DMS 273 (cell line): ENCODE results near the gene ZFP1.
"Not testable (repeated sequence)": the region's sequence is repeated elsewhere in the genome, so short reads cannot be mapped to it uniquely, and the experiment has no call there.

Source experiments
- DNase-seq: peaks from one replicate; lab custom pipeline; 2025; ENCODE audit not compliant: unreplicated experiment; lab: John Stamatoyannopoulos, UW

The ZFP1 gene

DNA sequence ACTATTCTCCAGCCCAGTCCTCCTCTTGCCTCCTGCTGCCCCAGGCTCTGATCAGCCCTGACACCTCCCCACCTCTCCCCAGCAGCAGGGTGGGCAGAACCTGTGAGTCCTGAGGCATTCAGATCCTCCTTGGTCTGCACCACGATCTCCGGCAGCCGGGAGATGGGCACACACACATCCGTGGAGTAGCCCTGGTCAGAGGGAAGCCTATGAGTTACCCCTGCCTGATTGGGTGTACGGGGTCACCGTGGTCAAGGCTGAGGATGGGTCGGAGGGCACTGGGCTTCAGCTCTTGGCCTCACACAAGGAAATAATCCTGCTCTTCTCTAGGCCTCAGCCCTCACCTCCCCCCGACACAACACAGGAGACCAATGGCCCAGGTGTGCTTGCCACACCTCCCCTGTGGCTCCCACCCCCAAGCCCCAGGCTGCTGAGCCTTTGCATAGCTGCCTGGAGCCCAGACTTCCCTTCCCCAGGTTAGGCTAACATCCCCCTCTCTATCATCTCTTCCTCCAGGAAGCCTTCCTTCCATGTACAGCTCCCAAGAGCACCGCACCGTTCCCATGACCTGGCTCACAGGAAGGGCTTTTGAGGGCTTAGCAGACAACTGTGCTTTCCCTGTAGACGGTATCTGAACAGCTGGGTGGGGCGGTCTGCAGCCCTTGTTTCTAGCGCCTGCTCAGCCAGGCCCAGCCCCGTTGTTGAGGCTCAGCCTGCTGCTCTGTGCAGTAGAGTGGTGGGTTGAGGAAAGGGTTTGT, 35.4 kb upstream of the ZFP1 start:
- peak; percentile 64 for DNase-seq

DNA sequence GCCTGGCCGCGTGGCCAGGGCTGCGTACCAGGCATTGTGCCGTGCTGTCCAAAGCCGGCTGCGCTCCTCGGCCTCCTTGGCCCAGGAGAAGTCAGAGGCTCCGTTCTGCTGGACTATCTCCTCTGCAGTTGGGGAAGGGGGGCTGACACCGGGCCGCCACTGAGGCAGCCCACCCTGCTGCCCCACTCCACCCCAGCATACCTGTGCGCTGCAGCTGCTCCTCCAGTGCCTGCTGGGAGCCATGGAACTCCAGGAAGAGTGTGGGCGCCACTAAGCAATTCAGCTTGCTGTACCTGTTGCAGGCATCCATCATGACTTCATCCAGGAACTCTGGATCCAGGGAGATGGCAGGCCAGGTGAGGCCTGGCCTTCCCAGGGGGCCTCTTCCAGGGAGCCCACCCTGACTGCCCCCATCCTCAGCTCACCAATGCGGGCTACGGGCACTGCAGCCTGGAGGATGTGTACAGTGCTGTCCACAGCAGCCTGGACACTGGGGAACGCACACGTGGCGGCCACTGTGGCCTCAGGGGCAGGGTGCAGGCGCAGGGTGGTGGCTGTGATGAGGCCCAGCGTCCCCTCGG, 34.7 kb upstream of the ZFP1 start:
- DNase-seq, result no peak

DNA sequence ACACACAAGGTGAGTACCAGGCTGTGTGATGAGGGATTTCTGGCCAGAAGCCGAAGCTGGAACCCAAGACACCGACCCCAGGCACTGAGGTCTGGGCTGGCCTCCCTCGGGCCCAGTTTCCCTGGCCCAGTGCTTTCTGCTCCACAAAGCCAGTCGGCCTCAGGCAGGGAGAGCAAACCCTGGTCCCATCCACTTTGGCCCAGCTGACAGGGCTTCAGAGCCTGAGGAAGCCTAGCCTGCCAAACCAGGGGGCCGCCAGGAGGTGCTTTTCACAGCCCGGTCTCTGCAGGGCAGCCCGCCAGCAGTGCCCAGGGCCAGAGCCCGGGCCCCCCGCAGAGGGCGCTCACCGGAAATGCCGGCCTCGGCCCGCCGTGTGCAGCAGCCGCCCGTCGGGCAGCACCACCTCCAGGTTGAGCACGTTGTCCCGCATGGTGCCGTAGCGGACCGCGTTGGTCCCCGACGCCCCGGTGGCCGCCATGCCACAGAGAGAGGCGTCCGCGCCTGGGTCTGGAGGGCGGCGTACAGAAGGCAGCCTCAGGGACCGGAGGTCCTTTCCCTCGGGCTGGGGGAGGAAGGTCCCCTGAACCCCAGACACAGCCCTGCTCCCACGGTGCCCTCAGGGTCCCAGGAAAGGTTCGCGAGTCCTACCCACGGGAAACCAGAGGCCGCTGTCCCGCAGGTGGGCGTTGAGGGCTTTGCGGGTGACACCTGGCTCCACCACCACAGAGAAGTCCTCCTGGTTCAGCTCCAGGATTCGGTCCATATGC, 34.0 kb upstream of the ZFP1 start:
- DNase-seq, result peak; percentile 22

DNA sequence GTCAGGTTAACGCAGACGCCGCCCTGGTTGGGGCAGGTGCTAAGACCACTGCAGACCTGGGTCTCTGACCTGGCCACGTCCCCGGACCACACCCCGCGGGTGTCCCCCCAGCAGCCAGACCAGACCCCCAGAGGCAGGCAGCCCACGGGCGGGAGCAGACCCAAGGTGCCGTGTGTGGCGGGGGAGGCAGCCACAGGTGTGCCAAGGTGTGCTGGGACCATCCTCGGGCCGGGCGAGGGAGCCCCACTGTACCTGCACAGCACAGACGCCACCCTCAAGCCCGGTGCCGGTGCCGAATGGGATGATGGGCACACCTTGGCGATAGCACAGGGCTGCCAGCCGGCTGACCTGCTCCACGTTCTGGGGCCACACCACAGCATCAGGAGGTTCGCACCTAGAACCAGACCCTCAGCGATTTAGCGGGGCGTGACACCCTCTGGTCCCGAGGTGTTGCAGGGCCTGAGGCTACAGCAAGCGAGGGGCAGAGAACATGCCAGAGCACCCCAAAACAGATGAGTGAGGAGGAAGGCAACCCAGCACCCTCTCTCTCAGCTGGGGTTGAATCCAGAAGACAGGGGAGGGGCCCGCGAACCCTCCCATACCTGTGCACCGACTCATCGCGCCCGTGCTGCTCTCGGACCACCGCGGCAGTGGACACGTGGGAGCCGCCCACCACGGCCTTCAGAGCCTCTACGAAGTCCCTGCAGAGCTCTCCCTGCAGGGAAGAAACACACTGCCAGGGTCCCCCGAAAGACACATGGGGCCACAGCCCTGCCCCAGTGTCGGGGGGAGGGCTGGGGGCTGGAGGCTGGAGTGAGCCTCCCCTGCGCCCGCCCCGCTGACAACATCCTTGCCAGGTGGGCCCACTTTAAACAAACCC, 33.1 kb upstream of the ZFP1 start:
- DNase-seq, result no peak

DNA sequence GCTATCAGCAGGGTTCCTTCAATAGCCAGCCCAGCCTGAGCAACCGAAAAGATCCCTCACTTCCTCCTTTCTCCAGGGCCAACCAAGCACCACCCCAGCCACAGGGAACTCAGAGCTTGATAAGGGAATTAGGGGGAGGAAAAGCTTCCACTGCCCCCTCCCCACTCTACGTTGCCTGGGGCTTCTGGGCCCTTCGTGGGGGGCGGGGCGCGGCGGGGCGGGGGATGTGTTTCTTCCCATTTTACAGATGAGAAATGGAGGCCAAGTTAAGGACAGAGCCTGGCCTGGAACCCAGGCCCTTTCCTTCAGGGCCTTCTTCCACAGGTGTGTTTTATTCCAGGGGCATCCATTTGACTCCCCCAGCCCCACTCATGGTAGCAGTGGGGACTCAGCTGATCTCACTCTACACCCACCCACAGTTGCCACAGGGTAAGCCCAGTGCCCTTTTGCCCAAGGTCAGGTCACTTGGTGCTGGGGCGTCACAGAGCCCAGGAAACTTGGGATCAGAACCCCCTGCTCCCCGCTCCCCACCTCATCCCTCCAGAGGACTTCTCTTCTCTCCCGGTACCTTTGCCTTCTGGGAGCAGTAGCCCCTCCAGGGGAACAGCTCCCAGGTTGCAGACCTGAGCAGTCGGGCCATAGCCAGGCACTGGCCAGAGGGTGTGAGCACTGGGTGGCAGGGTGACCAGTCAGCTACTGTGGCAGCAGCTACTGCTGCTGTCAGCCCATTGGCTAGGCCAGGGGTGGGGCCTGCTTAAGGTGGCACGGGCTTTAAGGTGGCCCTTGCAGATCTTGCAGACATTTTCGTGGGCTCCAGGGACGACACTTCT, 32.0 kb upstream of the ZFP1 start, which contains the start of gene LDHD:
LDHD (minus strand) TSS at position 700 of the 830 bp plus-strand sequence; CDS start at position 640, 60 bp downstream.
- peak; percentile 55 for DNase-seq

DNA sequence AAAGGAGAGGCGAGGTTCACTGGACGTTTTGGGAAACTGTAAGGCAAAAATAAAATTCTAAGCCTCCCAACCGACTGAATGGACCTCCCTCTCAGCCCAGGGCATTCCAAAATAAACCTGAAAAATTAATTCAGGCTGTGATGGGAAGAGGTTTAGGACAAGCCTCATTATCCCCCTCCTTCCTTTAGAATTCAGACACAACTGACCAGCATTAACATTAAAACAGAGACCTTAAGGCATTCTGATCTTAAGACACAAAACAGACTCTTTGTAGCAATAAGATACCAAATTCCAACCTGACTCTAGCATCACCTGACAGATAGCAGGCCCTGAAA, 31.4 kb upstream of the ZFP1 start:
- DNase-seq, result no peak

DNA sequence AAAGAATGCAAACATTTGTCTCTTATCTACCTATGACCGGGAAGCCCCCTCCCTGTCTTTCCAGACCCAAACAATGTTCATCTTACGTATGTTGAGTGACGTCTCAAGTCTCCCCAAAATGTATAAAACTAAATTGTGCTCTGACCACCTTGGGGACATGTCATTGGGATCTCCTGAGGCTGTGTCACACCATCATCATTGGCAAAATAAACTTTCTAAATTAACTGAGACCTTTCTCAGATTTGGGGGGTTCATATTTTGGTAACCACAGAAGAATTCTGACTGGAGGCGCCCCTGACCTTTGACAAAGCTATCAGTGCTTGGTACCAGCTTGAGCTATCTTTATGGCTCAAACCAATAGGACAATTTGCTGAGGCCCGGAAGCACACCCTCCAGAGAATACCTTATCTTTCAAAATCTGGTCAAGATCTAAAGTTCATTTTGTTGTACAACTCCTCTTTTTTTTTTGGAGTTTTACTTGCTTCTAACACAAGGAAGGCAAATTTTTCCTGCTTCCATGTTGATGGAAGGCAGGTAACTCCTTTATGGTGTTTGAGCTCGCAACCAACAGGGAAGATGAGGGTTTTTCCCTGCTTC, 29.3 kb upstream of the ZFP1 start:
- no peak for DNase-seq

DNA sequence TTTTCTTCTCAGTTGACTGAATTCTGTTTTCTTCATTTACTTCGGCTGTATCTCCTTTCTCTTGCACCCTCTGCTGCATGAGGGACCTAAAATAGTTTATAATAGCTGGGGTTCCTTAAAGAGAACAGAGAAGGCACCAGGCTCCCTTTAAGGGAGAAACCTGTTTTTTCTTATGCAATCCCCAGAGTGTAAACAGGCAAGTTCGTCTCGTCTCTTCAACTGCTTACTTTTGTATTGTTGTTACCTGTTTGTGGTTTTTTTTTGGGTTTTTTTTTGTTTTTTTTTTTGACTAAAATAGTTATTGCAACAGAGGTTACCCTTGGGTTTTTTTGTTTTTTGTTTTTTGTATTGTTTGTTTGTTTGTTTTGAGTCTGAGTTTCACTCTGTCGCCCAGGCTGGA, 28.1 kb upstream of the ZFP1 start:
- no peak for DNase-seq

DNA sequence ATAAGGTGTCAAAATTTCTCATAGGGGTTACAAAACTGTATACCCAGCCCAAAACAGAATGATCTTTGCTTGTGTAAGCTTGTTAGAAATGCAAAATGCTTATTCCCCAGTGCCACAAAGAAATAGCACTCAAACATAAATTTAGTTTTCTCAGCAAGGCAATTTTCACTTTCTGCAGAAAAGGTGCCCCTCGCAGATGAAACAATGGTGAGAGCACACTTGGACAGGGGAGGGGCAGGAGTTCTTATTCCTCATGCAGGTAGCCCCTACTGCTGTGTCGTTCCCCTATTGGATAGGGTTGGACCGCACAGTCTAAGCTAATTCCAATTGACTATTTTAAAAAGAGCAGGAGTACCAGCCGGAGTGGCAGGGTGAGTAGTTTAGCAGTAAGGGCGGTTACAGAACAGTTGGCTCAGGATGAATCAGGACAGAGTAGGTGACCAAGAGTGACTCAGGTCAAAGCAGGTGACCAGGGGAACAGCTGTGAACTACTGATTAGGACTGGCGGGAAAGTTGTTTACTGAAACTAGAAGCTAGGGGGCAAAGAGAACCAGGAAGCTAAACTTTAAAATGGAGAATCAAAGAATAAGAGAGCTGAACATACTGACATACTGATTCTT, 26.3 kb upstream of the ZFP1 start:
- no peak for DNase-seq

DNA sequence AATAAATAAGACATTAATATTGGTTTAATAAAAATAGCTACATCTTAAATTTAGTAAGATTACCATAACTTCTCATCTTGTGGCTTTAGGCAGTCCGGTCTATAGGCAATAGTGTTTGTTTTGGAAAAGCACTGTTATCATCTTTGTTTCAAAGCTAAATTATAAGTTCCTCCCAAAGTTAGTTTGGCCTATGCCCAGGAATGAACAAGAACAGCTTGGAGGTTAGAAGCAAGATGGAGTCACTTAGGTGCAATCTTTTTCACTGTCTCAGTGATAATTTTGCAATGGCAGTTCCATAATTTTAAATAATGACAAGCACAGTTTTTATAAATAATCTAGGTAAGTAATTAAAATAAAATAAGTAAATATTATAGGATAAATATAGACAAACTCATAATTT, 25.7 kb upstream of the ZFP1 start:
- no peak for DNase-seq

DNA sequence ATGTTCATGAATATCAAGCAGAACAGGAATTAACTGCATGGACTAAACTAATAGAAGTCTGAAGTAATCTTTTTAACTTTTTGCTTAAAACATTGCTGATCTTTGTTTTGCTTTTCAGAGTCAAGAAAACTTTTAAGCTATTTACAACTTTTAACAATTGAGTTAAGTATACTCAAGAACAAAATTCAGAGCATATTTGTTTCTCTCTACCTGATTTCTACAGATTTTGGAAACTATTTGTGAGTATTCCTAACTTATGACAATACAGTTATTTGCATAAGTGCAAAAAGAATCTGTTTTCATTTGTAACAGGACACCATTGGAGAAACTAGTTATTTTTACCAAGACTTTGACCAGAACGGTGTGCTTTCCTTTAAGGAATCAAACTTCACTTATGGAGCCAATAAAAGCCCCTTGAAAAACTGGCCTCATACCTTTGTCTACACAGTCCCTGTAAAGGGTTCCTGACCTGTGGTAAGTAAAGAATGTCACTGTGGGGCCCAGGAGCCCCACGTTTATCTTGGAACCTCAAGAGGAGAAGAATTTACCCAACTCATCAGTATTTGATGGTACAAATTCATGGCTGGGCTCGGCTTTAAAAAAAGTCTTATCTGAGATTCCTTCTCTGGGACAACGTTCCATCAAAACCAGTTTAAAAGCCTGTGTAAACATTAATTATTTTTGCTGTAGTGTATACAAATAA, 20.5 kb upstream of the ZFP1 start:
- no peak for DNase-seq

DNA sequence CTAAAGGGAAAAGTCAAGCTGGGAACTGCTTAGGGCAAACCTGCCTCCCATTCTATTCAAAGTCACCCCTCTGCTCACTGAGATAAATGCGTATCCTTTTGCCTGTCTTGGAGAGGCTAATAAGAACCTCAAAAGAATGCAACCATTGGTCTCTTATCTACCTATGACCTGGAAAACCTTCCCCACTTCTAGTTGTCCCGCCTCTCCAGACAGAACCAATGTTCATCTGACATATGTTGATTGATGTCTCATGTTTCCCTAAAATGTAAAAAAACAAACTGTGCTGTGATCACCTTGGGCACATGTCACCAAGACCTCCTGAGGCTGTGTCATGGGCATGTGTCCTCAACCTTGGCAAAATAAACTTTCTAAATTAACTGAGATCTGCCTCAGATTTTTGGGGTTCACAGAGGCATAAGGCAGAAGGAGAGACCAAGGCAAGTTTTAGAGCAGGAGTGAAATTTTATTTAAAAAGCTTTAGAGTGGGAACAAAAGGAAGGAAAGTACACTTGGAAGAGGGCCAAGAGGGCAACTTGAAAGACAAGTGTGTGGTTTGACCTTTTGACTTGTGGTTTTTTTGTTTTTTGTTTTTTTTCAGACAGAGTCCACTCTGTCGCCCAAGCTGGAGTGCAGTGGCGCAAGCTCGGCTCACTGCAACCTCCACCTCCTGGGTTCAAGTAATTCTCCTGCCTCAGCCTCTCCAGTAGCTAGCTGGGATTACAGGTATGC, 18.7 kb upstream of the ZFP1 start:
- DNase-seq, result not testable (repeated sequence)

DNA sequence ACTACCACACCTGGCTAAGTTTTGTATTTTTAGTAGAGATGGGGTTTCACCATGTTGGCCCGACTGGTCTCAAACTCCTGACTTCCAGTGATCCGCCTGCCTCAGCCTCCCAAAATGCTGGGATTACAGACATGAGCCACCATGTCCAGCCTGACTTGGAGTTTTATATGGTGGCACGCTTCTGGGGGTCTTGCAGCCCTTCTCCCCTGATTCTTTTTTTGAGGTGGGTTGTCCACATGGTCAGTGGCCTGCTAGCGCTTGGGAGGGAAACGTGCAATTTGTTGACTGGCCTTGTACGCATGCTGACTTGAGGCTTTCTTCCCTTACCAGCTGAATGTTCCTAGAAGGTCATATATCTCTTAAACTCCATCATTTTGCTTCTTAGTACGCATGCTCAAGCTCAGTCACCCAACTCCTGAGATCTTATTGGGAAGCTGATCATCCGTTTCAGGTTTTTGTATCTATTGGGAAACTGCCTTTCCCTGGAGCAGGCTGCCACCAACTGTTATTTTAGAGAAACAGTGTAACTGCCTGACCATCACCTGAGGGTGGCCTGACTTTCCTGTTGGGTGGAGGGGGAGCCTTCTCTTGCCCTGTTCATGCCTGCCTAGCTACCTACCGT, 18.1 kb upstream of the ZFP1 start:
- peak; percentile 37 for DNase-seq

DNA sequence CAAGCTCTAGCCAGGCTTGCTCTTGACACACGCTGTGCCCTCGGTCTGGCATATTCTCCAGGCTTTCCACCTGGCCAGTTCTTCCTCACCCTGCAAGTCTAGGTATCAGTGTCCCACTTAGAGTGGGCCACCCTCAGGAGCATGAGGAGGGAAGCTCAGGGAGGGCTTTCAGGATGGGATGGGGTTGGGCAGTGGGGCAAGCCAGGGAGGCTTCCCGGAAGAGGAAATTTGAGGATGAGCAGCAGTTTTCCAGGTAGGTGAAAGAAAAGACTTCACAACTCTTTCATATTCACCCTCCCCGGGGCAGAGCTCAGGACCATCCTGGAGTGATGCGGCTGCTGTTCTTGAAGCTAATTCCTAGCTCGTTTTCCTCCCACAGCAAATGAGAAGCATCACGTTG, 17.2 kb upstream of the ZFP1 start:
- no peak for DNase-seq

DNA sequence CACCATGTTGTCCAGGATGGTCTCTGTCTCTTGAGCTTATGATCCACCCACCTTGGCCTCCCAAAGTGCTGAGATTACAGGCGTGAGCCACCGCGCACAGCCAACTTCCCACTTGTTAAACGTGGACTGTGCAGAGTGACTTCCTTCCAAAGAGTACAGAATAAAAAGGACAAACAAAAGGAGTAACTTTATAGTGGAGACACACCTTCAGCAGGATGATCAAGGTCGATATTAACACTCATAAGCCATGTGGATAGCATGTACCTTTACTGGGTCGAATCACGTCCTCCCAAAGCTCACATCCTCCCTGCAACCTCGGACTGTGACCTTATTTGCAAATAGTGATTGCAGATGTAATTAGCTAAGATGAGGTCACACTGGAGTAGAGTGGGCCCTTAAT, 10.1 kb upstream of the ZFP1 start:
- no peak for DNase-seq

DNA sequence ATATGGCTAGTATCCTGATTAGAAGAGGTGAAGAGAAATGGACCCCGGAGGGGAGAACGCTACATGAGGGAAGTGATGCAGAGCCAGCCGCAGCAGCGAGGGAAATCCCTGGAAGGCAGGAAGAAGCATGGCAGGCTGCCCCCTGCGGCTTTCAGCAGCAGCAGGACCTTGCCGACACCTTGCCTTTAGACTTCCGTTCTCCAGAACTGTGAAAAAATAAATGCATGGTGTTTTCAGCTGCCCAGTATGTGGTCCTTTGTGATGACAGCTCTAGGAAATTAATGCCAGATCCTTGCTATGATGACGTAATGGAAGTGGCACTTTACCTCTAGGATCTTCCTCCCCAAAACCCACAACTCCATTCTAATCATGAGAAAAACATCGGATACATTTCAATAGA, 9.7 kb upstream of the ZFP1 start:
- DNase-seq, result no peak

DNA sequence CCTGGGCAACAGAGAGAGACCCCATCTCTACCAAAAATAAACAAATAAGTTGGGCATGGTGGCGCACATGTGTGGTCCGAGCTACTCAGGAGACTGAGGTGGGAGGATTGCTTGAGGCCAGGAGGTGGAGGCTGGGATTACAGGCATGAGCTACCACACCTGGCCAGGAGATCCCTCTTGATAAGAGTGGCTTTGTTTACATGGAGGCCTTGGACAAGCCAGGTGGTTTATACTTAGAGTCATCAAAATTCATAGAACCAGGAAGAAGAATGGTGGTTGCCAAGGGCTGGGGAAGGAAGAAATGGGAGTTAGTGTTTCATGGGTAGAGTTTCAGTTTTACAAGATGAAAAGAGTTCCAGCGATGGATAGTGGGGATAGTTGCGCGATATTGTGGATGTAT, 8.8 kb upstream of the ZFP1 start:
- DNase-seq, result no peak

DNA sequence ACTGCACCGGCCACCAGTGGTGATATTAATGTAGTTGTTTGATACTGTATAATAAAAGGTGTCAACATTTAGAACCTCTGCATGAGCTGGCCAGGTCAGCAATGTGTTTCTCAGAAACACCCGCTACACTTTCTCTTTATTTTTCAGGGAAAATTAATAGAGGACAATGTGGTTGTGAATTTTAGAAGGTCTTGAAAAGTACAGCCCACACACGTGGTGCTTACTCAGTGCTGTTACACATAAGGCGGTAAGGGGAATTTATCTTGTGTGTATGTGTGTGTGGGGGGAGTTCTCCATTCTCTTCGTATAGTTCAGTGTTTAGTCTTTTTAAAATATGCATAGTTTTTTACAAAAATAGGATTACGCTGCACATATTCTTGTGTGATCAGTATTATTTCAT, 4.4 kb upstream of the ZFP1 start:
- no peak for DNase-seq
